ENCODE data around the gene STON2. TPM values are rescaled to one million over a fixed set of nuclear protein-coding genes. Genes with fewer than 3 reads are reported as not detected.
"Not testable (repeated sequence)": the region's sequence is repeated elsewhere in the genome, so short reads cannot be mapped to it uniquely, and the experiment has no call there.

STON2 gene, protein sequence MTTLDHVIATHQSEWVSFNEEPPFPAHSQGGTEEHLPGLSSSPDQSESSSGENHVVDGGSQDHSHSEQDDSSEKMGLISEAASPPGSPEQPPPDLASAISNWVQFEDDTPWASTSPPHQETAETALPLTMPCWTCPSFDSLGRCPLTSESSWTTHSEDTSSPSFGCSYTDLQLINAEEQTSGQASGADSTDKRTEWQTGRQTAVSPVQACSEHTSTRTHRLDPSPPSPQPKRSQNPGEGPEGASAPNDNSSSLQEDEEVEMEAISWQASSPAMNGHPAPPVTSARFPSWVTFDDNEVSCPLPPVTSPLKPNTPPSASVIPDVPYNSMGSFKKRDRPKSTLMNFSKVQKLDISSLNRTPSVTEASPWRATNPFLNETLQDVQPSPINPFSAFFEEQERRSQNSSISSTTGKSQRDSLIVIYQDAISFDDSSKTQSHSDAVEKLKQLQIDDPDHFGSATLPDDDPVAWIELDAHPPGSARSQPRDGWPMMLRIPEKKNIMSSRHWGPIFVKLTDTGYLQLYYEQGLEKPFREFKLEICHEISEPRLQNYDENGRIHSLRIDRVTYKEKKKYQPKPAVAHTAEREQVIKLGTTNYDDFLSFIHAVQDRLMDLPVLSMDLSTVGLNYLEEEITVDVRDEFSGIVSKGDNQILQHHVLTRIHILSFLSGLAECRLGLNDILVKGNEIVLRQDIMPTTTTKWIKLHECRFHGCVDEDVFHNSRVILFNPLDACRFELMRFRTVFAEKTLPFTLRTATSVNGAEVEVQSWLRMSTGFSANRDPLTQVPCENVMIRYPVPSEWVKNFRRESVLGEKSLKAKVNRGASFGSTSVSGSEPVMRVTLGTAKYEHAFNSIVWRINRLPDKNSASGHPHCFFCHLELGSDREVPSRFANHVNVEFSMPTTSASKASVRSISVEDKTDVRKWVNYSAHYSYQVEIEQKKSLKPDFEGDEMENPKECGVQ
- 20.5 TPM for polyA plus RNA-seq (ENCODE audit: insufficient read length)

DNA sequence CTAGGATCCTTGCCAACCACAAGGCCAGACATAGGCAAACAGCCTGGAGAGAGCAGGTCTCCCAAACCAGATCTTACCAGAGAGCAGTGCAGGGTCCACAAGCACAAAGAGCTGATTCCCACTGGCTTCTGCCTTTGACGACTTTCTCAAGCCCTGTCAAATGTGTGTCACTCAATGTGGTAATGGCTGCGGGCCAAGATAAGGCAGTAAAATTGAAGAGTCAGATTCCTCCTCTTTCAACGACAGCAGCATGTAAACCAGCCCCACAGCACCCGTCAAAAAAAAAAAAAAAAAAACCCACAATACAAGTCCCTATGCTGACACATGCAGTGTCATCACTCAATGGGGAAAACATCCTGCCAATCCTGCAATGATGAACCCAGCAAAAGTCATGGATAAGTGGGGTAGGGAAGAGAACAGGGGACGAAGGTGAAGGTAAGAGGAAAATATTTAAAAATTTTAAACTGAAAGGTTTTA, at the start of gene STON2:
Gene STON2, minus strand, starts transcription at position 123 of the 477 bp plus-strand sequence. CDS start 1,942 bp downstream, outside the sequence.
- DNase-seq: no peak

DNA sequence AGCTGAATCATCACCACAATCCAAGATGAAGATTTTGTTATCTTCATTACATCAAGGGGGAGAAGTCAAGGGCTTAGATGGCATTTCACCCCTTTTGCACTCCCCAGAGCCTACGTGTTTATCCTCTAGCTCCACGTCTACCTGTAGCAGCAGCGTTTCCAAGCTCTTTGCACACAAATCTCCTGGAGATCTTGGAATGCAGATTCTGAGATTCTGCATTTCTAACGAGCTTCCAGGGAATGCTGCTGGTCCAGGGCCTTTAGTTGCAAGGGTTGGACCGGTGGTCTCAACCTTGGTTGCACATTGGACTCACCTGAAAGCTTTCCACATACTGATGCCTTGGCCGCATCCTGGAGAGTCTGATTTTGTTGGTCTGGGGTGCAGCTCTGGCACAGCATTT, 49.5 kb upstream of the STON2 start:
- DNase-seq: no peak

DNA sequence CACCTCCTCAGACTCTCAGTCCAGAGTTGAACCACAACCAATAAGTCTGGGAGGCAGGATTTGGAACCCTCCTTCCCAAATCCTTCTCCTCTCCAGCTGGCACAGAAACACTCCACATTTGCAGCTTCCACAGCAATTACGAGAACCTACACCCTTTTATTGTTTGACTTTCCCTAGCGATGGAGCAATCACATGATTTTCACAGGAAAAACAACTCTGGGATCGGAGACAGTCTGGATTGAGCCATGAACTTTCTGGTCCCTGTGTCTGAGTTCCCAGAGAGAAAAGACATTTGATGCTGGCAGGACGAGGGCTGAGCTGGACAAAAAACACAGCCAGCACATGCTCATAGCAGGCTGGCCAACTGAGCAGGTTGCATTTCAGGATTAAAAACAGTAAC, 49.0 kb upstream of the STON2 start:
- peak; percentile 84 for DNase-seq

DNA sequence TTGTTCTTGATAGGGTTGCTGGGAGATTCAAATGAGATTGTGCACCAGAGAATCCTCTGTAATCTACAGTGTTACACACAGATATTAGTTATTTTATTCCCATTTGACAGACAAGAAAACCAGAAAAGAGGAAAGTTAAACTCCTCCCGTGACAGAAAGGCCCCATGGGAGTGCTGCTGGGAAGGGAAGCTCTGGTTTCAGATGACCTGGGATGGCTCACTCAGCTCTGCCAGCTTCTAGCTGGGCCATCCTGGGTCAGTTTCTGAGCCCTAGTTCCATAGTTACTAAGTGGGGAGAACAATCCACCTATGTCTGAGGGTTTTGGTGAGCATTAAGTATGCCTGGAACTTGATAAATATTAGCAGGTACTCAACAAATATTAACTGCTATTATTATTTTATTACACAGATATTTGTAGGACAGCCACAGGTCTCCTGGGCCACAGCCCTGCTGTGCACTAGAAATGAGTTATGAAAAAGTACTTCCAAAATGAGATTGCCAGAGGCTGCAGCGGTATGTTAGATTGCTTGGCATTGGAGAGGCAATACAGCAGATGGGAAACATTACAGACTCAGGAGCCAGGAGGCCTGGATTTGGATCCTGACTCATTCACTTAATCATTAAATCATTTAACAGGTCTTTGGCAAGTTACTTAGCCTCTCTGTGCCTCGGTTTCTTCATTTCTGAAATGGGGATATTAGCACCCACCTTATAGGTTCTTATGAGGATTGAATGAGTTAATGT, 47.1 kb upstream of the STON2 start:
- peak; percentile 43 for DNase-seq

DNA sequence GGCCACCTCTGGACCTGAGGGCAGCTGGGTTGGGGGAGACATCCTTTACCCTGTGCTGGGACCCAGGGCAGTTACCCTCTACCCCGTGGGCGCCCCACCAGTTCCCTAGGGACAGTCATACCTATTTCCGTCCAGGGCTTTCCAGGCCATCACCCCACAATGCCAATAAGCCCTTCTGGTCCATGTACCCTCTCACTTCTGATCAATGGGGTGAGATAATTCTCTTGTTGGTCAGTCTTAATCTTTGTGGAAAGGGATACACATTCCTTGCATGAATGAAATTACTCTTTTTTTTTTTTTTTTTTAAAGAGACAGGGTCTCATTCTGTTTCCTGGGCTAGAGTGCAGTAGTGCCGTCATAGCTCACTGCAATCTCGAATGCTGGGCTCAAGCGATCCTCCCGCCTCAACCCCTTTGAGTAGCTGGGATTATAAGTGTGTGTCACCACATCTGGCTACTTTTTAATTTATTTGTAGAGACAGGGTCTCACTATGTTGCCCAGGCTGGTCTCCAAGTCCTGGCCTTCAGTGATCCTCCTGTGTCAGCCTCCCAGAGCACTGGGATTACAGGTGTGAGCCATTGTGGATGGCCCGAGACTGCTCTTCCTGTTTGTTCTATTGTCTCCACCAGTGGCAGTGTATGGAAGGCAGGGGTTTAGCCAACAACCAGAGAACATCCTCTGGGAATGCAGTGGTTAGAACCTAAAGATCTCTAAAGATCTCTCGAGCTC, 46.3 kb upstream of the STON2 start:
- no peak for DNase-seq

DNA sequence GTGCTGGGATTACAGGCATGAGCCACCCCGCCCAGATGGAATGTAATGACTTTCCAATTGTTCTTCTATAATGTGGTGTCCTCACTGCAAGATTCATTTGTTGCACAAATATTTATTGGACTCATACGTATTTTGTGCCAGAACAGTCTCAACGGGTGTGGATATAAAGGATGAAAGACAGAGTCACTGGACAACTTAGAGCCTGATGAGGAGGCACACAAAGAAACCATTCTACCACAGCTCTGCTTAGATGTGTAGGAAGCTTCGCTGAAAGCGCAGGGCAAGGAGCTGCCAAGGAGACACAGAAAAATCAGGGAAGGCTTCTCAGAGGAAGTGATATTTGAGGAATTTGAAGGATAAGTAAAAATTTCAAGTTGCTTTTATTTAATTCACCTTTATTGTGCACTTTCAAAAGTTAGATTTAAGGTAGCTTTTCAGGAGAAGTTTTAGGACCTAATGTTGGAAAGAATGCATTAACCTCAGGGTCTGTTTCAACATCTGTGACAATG, 41.6 kb upstream of the STON2 start:
- no peak for DNase-seq

DNA sequence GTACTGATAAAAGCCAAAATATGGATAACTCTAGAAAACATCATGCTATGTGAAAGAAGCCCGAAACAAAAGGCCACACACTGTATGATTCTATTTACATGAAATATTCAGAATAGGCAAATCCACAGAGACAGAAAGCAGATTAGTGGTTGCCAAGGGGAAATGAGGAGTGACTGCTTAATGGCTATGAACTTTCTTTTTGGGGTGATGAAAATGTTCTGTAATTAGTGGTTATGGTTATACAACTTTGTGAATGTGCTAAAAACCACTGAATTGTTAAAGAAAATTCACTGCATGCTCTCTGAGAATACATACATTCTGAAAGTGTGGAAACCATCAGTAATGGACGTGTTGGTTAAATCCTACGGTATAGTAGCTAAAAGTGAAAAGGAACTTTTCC, 39.9 kb upstream of the STON2 start:
- no peak for DNase-seq

DNA sequence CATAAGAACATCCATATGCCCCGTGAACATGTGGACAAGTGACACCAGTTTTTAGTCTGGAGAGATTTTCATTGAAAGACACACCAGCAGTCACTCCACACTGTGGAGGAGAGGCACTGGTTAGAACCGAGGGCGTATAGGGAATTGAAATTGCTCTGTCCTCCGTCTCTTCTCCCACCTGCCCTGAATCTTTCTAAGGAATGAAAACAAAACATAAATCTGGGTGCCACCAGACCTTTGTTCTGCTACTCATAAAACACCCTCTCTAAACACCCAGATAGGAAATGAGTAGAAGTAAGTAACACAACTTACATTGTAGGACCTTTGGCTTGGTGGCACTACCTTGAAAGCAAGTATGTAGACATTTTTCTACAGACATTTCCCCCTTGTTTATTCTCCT, 37.1 kb upstream of the STON2 start:
- no peak for DNase-seq

DNA sequence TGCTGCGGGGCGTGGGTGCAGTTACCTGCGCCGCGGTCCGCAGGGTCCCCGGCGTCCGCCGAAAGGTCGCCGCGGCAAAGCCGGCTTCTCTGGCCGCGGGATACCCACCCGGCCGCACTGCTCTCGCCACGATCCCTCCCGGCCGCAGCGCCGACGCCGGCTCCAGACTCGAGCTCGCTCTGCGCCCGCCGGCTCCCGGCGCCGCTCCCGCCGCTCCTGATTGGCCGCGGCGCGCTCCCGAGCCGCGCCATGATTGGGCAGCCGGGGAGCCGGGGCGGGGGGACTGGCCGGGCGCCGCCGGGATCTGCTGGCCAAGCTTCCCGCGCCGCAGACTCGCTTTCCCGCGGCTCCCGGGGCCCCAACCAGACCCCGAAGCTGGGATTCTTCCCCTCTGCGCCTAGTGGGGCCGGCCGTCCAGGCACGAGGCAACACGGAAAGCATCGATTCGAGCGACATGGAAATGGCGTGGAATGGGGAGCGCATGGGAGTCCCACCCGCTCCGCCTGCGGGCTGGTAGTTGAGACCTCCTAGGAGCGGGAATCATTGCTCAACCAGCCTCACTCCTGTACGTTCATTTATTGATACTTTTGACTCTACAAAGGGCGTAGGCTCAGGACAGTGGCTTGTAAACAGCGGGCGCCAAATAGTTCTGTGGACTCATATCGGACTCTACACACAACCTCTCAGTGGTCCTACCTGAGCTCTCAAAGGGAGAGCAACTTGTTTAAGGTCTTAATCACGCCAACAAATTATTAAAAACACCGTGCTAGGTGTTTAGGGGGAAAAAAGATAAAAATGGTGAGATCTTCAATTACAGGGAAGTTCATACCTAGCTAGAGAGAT, 36.4 kb upstream of the STON2 start:
- DNase-seq: peak; percentile 89

DNA sequence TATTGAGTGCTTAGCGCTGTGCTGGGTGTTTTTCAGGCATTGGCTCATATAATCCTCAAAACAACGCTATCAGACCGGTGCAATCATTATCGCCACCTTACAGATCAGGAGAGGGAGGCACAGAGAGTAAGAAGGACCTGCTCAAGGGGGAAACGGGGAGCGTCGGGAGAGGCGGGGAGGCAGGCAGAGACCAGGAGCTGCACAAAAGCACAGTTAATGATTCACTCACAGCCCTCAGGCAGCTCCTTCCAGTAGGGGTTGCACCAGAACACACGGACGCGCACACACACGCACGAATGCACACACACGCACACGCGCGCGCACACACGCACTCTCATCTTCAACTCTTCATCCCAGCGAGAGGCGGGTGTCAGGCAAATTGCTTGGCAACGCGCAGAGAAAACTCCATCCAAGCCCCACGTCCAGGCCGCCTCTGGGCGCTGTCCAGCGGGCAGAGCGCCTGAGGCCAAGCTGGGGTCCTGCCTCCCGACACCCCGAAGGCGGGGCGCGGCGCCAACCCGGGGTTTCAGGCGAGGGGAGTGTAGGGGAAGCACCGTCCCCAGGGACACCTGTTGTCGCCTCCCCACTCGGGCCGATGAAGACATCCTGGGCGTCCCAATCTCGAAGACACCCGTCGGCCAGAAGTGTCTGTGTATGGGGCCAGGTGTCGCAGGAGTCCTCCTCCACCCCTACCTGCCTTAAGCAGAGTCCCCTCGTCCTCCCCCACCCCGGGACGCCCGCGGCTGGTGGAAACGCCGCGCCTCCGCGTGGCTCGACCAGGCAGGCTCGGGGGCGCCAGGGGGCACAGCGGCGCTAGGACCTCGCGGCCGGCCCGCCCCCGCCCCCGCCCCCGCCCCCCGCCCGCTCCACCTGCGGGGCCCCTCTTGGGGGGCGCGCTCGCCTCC, 35.5 kb upstream of the STON2 start:
- DNase-seq: peak; percentile 66

DNA sequence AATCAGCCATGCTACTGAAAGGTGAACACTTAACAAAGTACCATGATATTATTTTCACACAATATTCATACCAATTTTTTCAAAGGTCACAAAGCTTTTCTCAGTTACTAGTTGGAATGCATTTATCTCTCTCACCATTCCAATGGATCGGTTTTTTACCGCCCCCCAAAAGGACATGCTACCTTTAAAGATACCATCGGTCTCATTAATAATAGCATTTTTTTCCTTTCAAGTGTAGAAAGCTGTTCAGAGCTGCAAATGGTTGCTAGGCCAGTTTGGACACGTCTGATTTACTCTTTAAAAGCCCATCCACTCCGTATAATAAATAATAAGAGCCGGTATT, 34.9 kb upstream of the STON2 start:
- no peak for DNase-seq

DNA sequence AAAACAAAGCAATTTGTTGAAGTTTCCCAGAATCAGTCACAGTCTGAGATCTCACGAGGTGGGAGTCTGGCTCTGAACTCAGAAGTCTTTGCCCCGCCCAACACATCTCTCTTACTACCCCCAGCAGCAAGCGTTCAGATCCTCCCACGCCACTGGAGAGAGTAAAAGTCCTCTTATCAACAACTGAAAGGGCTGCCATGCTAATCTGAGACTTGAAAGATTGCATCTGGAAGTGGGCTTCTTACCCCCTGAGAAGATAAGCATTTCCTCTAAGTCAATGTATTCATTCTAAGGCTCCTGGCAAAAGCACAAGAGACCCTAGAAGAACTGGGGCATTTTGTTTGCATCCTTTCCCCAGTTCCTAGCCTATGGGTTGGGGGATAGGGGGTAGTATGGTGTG, 34.1 kb upstream of the STON2 start:
- DNase-seq: no peak

DNA sequence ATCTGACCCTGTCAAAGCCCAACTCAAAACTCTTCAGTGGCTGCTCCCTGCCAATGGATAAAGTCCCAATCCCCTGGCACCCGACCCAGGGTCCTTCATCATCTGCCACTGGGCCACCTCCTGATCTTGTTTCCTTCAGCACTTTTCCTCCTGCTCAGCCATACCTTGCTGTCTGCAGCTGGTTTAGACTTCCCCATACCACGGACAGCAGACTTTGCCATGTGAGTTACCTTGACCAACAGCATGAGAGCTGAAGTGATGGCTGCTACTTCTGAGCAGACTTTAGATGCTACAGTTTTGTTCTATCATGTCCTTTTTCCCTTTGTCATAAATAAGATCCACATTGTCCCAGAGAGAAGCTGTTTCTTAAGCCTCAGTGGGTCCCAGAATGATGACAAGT, 33.3 kb upstream of the STON2 start:
- no peak for DNase-seq

DNA sequence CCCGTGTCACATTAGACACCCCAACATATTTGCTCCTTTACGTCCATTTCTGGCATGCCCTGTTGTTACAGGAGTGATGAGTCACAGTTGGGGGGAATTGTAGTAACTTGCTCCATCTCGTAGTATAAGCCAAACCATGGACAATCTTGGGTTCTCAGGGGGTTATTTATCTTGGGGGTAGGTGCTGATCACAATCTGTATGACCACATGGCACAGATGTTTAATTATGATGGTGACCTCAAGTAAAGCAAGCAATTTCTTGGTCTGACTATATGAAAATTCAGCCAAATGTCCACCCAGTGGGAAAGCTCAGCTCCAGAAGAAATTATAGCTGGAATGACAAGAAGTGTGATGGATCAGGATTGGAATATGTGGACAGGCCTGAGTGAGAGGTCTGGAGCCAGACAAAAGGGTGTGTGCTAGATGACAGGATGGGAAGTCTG, 32.1 kb upstream of the STON2 start:
- peak; percentile 25 for DNase-seq

DNA sequence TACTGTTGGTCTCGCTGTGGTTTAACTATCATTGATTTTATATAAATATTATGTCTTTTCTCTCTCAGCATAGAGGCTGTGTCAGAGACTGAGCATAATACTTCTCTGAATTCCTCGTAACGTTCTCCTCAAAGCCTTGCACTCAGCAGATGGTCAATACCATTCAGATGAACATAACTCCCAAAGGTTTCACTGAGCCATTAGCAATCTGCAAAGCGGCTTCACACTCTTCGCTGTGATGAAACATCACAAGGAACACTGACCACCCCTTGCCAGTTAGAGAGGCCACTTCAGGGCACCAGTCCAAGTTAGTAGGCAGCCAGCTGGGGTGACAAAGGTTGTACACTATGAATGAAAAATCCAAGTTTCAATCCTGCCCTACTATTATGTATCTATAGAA, 30.1 kb upstream of the STON2 start:
- DNase-seq: no peak

DNA sequence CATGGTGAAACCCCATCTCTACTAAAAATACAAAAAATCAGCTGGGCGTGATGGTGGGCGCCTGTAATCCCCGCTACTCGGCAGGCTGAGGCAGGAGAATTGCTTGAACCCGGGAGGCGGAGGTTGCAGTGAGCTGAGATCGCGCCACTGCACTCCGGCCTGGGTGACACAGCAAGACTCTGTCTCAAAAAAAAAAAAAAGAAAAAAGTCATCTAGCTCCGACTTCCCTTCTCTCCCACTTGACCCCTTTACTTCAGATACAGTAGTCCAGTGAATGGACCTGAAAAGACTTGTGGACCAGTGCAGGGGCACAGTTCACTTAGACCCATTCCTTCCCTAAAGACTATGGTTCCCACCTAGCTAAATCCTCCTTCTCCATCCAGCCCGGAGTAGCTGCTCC, 29.6 kb upstream of the STON2 start:
- not testable (repeated sequence) for DNase-seq

DNA sequence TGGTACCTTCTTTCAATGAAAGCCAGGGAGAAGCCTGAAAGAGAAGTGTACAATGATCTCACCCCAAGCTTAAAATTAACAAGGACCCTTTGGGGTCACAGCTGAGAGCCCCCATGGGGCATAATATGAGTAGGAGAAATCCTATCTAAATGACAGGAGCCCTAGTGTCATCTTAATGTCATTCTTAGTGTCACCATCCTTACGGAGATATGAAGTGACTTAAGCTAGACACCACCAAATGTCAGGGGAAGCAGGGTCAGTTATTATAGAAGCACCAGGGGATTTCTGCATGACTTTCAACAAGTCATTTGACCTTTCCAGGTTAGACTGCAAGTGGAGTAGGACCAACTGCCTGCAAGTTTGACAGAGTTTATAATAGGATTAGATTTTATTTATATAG, 28.9 kb upstream of the STON2 start:
- DNase-seq: no peak

DNA sequence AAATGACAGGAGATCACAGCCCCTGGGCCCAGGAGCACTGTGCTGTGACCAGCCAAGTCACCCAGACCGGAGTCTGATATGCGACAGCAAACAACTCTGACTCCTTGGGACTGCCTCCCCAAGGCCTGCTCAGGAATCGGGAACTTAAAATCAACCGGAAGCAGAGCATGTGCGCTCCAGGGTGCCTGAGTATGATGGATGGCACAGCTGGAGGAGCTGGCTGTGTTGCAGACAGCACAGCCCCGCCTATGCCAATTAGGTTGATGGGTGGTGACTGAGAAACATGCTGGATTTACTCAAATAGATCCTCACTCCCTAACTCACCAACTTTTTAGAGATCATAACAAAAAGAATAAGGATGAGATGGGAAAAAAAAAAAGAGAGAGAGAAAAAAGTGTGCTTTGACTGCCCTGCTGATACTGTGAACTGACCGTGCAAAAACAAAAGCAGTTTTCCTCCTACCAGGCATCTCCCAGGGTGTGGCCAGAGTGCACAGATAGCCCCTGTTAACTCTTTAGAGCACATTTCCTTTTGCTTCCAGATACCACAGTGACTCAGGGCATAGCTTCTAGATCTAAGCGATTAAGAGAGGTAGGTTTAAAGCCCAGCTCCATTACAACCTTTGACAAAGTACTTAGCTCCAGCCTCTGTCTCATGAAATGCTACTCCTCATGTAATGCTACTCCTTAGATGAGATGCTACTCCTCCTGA, 27.4 kb upstream of the STON2 start:
- DNase-seq: peak; percentile 44

DNA sequence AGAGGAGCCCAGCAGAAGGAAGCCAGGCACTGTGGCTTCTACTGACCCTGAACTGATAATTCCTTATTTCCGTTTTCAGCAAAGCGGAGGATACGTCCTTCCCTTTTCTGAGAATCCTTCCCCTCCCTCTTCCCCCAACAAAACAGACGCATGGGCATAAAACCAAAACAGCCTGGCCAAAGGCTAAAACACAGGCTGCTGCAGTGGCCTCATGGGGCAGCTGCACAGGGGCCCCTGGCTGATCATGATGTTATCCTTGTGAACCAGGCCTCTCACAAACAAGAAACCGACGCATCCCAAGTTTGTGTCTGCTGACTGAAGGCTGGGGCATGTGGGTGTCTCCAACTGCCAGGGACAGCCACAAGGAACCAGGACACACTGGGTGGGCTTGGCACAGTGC, 23.4 kb upstream of the STON2 start:
- peak; percentile 52 for DNase-seq

Data from hindlimb muscle (tissue), 1 donor.